ENCODE data around the gene CD274. TPM values are rescaled to one million over a fixed set of nuclear protein-coding genes. Genes with fewer than 3 reads are reported as not detected.
"Not testable (repeated sequence)": the region's sequence is repeated elsewhere in the genome, so short reads cannot be mapped to it uniquely, and the experiment has no call there.

Gene CD274
- total RNA-seq, 1 donor from 2014 or later, result 16.5 TPM

DNA sequence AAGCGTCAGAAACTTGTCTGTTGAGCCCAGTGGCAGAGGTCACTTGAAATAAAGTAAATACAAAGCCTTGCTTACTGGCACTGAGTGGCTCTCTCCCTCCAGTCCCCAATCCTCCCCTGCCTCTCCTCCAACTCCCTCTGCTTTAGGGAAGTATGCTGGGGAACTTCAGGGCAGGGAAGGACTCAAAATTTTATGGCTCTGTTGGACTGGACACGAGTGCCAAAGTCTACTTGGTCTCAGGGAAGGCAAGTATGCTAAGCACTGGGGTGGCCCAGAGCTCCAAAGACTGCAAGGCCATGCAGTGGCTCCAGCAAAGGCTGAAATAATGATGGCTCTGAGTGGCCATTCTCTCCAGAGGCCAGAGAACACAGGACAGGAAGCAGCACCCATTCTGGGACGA is 22.2 kb upstream of the CD274 start:
- ATAC-seq (no peak), DNase-seq (no peak)
- H3K9me3 ChIP-seq, result no peaks in the 10 kb centered on the region
- no peaks in the 10 kb centered on the region for H3K27me3 ChIP-seq (ENCODE audit: low read depth)
- H3K4me1 ChIP-seq, result no peaks in the 10 kb centered on the region
- no peak overlapping the region for H3K4me3 ChIP-seq
- no peak overlapping the region for H3K27ac ChIP-seq
- intact Hi-C loops (cut with DNase I), result no loop called here
- TF ChIP-seq, protein P1, sequence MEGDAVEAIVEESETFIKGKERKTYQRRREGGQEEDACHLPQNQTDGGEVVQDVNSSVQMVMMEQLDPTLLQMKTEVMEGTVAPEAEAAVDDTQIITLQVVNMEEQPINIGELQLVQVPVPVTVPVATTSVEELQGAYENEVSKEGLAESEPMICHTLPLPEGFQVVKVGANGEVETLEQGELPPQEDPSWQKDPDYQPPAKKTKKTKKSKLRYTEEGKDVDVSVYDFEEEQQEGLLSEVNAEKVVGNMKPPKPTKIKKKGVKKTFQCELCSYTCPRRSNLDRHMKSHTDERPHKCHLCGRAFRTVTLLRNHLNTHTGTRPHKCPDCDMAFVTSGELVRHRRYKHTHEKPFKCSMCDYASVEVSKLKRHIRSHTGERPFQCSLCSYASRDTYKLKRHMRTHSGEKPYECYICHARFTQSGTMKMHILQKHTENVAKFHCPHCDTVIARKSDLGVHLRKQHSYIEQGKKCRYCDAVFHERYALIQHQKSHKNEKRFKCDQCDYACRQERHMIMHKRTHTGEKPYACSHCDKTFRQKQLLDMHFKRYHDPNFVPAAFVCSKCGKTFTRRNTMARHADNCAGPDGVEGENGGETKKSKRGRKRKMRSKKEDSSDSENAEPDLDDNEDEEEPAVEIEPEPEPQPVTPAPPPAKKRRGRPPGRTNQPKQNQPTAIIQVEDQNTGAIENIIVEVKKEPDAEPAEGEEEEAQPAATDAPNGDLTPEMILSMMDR (IDR thresholded peaks at IDR 0.05), result no peak
- peaks cover 8% of the 10 kb centered on the region for H3K36me3 ChIP-seq

DNA sequence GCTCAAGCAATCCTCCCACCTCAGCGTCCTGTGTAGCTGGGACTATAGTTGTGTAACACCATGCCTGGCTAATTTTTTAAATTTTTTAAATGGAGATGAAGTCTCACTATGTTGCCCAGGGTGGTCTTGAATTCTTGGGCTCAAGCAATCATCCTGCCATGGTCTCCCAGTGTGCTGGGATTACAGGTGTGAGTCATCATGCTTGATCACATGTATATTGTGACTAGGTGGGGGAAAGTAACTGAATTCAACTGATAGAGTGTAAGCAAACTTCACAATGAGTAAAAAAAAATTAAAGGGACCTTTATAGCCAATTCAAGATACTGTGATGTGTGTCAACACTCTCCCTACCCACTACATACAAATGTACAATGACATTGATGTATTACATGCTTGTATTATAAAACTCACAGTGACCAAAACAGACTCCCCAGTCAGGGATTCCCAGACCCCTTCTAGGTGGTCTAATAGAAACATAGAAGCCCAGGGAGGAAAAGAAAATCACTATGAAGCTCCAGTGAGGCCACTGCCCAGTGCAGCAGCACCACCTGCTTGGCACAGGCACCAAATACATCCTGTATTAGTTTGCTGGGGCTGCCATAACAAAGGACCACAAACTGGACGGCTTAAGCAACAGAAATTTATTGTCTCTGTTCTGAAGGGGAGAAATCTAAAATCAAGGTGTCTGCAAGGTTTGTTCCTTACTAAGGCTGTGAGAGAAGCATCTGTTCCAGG is 21.4 kb upstream of the CD274 start:
- no peak overlapping the region for H3K27ac ChIP-seq
- no peak overlapping the region for H3K4me3 ChIP-seq
- TF ChIP-seq, protein P1 (IDR thresholded peaks at IDR 0.05), result no peak
- H3K27me3 ChIP-seq (ENCODE audit: low read depth), result no peaks in the 10 kb centered on the region
- ATAC-seq (no peak), DNase-seq (no peak)
- intact Hi-C loops (cut with DNase I), result no loop called here
- no peaks in the 10 kb centered on the region for H3K4me1 ChIP-seq
- peaks cover 8% of the 10 kb centered on the region for H3K36me3 ChIP-seq
- no peaks in the 10 kb centered on the region for H3K9me3 ChIP-seq

DNA sequence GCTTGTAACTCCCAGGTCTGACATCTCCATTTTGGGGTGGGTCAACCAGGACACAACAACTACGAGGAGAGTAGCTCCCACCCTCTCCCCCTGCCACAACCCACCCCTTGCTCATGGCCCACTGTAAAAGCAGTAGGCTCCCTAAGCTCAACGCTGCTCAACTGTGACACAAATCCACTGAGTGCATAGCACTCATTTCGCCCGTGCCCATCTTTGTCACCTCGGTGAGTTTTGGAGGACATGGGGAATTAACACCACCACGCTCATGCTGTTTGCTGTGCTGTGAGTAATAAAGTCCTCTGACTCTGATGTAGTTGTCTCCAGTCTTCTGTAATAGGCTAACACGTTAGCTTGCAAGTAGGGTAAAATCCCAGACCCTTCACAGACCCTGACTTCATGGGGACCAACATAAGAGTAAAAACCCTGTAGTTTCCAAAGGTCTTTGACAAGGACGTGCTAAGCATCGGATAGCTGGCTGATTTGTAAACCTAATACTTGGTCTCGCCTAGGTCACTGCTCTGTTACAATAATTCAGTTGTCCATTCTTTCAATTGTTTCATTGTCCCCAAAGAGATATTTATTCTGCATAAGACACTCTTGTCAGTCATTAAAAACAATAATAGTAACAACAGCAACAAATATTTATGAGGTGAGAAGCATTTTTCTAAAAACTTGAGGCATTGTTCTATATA is 20.3 kb upstream of the CD274 start:
- intact Hi-C loops (cut with DNase I), result no loop called here
- ATAC-seq (no peak), DNase-seq (no peak)
- Histone ChIP-seq H3K9me3 (no peaks in the 10 kb centered on the region), H3K4me3 (no peak overlapping the region), H3K27ac (no peak overlapping the region), H3K27me3 (ENCODE audit: low read depth) (no peaks in the 10 kb centered on the region), H3K36me3 (peaks cover 8% of the 10 kb centered on the region), H3K4me1 (no peaks in the 10 kb centered on the region)
- TF ChIP-seq, protein P1 (IDR thresholded peaks at IDR 0.05), result no peak

DNA sequence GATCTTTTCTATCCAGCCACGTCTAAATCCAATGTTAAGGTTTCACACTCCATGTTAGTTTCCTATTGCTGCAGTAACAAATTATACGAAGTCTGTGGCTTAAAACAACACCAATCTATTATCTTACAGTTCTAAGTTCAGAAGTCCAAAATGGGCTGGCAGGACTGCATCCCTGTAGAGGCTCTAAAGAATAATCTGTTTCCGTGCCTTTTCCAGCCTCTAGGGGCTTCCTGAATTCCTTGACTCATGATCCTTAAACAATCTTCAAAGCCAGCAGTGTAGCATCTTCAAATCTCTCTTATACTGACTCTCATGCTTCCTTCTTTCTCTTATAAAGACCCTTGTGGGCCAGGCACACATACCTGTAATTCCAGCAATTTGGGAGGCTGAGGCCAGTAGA is 19.4 kb upstream of the CD274 start:
- Histone ChIP-seq H3K27me3 (ENCODE audit: low read depth) (no peaks in the 10 kb centered on the region), H3K4me1 (peaks cover under 1% of the 10 kb centered on the region), H3K27ac (no peak overlapping the region), H3K4me3 (no peak overlapping the region), H3K36me3 (peaks cover 13% of the 10 kb centered on the region), H3K9me3 (no peaks in the 10 kb centered on the region)
- TF ChIP-seq, protein P1 (IDR thresholded peaks at IDR 0.05), result no peak
- ATAC-seq (no peak), DNase-seq (no peak)
- intact Hi-C loops (cut with DNase I), result no loop called here

DNA sequence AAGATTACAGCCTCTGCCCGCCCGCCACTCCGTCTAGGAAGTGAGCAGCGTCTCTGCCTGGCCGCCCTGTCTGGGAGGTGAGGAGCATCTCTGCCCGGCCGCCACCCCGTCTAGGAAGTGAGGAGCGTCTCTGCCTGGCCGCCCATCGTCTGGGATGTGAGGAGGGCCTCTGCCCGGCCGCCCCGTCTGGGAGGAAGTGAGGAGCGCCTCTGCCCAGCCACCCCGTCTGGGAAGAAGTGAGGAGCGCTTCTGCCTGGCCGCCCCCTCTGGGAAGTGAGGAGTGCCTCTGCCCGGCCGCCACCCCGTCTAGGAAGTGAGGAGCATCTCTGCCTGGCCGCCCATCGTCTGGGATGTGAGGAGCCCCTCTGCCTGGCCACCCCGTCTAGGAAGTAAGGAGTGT is 17.5 kb upstream of the CD274 start:
- ATAC-seq; H3K4me3 ChIP-seq; DNase-seq; H3K27me3 ChIP-seq (ENCODE audit: low read depth); H3K27ac ChIP-seq; H3K9me3 ChIP-seq; intact Hi-C loops (cut with DNase I): not testable (repeated sequence)
- H3K4me1 ChIP-seq, result peaks cover 14% of the 10 kb centered on the region
- H3K36me3 ChIP-seq, result peaks cover 13% of the 10 kb centered on the region

DNA sequence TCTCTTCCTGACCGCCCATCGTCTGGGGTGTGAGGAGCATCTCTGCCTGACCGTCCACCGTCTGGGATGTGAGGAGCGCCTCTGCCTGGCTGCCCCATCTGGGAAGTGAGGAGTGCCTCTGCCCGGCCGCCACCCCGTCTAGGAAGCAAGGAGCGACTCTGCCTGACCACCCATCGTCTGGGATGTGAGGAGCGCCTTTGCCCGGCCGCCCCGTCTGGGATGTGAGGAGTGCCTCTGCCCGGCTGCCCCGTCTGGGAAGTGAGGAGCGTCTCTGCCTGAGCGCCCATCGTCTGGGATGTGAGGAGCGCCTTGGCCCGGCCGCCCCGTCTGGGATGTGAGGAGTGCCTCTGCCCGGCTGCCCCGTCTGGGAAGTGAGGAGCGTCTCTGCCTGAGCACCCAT is 17.0 kb upstream of the CD274 start:
- peaks cover 13% of the 10 kb centered on the region for H3K36me3 ChIP-seq
- peaks cover 18% of the 10 kb centered on the region for H3K4me1 ChIP-seq
- H3K4me3 ChIP-seq; H3K27me3 ChIP-seq (ENCODE audit: low read depth); H3K9me3 ChIP-seq; H3K27ac ChIP-seq; ATAC-seq; intact Hi-C loops (cut with DNase I); DNase-seq: not testable (repeated sequence)

DNA sequence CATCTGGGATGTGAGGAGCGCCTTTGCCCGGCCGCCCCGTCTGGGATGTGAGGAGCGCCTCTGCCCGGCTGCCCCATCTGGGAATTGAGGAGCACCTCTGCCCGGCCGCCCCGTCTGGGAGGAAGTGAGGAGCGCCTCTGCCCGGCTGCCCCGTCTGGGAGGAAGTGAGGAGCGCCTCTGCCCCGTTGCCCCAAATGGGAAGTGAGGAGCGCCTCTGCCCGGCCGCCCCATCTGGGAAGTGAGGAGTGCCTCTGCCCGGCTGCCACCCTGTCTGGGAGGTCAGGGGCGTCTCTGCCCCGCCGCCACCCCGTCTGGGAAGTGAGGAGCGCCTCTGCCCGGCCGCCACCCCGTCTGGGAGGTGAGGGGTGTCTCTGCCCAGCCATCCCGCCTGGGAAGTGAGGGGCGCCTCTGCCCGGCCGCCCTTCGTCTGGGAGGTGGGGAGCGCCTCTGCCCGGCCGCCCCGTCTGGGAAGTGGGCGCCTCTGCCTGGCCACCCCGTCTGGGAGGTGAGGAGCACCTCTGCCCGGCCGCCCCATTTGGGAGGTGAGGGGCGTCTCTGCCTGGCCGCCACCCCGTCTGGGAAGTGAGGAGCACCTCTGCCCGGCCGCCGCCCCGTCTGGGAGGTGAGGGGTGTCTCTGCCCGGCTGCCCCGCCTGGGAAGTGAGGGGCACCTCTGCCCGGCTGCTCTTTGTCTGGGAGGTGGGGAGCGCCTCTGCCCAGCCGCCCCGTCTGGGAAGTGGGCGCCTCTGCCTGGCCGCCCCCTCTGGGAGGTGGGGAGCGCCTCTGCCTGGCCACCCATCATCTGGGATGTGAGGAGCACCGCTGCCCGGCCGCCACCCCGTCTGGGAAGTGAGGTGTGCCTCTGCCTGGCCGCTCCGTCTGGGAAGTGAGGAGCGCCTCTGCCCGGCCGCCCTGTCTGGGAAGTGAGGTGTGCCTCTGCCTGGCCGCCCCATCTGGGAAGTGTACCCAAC is 16.2 kb upstream of the CD274 start:
- H3K36me3 ChIP-seq, result peaks cover 13% of the 10 kb centered on the region
- not testable (repeated sequence) for H3K27me3 ChIP-seq (ENCODE audit: low read depth)

More for the DNA sequence above, 16.2 kb upstream of the CD274 start:
- intact Hi-C loops (cut with DNase I); DNase-seq; H3K27ac ChIP-seq; ATAC-seq; H3K9me3 ChIP-seq; H3K4me3 ChIP-seq: not testable (repeated sequence)
- peaks cover 24% of the 10 kb centered on the region for H3K4me1 ChIP-seq
